DMS79 (cell line): ENCODE measurements around the gene EPB41L5.
"Not testable (repeated sequence)": the region's sequence is repeated elsewhere in the genome, so short reads cannot be mapped to it uniquely, and the experiment has no call there.

Experiments
- DNase-seq: peaks from one replicate; lab custom pipeline; 2025; lab: John Stamatoyannopoulos, UW

Gene EPB41L5

DNA sequence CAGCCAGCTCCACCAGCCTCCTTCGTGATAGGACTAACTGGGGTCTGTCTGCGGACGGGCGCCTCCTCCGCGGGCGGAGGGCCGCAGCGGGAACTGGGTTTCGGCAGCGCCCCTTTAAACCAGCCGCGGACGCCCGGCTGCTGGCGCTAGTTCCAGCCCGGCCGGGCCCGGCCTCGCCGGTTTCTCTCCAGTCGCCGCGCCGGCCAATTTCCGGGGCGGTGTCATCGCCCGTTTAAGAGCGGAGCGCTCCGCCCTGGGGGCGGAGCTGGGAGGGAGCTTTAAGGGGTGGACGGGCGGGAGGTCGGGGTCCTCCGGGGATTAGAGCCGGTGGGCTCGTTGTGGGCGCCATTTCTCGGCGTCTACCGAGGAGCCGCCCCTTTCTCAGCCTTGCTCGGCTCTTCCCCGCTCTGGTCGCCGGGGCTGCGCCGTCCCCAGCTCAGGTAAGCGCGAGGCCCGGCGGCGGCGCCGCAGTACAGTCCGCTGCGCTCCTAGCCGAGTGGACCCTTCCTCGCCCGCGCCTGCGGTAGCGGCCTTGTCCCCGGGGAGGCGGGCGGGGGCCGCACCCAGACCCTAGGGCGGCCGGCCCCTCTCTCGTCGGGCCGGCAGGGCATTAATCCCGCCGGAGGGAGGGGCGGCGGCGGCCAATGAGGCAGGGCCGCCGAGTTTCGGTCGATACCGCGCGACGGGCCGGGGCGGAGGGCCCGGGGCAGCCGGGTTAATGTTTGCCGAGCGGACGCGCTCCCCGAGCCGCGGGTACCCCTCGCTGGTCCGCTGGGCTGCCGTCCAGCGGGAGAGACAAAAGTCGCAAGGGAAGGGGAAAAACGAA, at the start of gene EPB41L5:
TSS of gene EPB41L5 (plus strand) at position 307 of the 826 bp plus-strand sequence. CDS start 6,008 bp downstream, outside the sequence.
- peak; percentile 94 for DNase-seq

DNA sequence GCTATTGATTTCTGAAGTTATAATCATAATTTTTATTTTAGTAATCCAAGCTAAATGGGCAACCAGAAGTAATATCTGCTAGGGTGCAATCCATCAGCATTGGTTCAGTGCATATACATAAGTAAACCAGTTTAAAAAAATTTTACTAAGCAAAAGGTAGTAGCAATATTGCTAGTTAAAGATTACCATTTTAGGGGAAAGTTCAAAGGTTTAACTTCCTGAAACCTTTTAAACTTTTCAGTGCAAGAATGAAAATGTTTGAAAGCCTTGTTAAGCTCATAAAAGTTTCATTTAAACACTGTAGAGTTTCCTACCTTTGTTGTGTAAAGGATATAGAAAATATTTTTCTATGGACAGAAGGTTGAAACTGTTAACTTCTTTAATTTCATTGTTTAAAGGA, 31.0 kb upstream of the EPB41L5 start:
- no peak for DNase-seq

DNA sequence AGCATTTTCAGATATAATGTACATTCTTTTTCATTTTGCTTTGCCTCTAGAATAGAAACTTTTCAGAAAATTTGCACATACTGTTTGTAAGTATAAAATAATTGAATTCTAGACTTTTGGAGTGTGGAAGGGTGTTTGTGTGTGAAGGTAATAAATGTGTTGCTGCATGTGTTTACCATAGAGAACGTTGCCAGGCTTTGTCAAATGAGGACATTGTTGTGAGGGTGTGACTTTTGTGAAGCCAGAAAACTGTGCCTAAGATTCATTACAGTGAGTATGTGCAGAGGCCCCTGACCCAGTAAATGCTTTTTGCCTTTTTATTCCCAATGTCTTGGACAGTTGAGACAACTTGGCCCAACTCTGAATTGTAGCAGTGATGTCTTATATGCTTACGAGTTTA, 30.4 kb upstream of the EPB41L5 start:
- no peak for DNase-seq

DNA sequence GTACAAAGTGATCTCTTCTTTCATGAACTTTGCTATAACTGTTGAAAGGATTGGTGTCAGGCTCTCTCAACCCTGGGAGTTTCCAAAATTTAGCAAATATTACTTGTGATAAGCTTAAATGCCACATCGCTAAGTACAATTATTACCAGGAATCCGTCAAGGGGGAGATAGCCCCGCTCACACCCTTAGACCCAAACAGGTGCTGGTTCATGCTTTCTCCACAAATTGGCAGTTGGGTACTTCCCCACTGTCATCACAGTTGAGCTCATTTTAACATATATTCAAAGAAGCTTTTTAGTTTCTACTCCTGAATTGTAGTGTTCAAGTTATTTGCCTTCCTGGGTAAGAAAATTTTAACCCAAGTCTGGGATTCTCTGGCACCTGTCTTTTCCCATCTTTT, 29.8 kb upstream of the EPB41L5 start:
- DNase-seq: no peak

DNA sequence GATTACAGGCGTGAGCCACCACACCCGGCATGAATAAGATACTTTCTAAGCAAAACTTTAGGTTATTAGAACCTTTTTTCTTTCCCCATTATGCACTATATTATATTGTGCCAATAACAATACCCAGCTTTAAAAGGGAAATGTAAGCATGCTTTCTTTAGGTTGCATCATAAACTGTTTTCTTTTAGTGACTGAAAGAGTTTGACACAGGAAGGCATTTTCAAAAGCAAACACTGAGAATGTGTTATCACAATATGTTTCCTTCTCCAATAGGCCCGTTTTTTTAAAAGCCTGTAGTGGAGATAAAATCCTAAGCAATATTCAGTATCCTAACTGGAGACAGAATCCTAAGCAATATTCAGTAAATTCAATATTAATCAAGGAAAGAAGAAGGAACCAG, 16.7 kb upstream of the EPB41L5 start:
- no peak for DNase-seq

DNA sequence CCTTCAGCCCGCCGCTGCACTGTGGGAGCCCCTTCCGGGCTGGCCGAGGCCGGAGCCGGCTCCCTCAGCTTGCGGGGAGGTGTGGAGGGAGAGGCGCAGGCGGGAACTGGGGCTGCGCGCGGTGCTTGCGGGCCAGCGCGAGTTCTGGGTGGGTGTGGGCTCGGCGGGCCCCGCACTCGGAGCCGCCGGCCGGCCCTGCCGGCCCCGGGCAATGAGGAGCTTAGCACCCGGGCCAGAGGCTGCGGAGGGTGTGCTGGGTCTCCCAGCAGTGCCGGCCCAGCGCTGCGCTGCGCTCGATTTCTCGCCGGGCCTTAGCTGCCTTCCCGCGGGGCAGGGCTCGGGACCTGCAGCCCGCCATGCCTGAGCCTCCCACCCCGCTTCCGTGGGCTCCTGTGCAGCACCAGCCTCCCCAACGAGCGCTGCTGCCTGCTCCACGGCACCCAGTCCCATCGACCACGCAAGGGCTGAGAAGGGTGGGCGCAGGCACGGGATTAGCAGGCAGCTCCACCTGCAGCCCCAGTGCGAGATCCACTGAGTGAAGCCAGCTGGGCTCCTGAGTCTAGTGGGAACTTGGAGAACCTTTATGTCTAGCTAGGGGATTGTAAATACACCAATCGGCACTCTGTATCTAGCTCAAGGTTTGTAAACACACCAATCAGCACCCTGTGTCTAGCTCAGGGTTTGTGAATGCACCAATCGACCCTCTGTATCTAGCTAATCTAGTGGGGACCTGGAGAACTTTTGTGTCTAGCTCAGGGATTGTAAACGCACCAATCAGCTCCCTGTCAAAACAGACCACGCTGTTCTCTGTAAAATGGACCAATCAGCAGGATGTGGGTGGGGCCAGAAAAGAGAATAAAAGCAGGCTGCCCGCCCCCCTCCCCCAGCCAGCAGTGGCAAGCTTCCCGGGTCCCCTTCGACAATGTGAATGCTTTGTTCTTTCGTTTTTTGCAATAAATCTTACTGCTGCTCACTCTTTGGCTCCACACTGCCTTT, 15.7 kb upstream of the EPB41L5 start:
- DNase-seq: not testable (repeated sequence)

DNA sequence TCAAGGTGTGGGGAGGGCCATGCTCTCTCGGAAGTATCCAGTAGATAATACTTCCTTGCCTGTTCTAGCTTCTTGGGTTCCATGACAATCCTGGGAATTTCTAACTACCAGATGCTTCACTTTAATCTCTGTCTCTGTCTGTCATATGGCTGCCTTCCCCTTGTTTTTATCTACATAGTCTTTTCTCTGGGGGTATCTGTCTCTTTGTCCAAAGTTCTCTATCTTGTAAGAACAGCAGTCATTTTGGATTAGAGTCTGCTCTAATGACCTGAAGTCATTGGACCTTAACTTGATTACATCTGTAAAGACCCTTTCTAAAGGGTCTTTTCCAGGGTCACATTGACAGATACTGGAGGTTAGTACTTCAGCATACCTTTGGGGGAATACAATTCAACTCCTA, 11.4 kb upstream of the EPB41L5 start:
- DNase-seq: no peak

DNA sequence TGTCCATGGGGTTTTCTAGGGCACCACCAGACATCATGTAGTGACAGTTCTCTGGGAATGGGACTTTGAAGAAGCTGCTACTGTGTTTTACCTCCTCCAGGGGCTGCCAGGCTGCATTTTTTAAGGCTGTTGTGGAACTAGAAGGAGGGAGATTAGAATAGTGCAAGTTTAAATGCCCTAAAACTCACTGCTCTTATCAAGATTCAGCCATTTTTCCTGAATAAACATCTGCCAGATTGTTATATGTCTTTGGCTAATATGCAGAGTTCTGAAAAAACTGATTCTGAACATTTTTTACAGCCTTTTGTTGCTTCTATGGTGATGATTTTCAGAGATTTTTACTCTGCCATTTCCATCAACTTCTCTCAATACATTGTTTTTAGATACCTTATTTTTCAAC, 8.6 kb upstream of the EPB41L5 start:
- no peak for DNase-seq

DNA sequence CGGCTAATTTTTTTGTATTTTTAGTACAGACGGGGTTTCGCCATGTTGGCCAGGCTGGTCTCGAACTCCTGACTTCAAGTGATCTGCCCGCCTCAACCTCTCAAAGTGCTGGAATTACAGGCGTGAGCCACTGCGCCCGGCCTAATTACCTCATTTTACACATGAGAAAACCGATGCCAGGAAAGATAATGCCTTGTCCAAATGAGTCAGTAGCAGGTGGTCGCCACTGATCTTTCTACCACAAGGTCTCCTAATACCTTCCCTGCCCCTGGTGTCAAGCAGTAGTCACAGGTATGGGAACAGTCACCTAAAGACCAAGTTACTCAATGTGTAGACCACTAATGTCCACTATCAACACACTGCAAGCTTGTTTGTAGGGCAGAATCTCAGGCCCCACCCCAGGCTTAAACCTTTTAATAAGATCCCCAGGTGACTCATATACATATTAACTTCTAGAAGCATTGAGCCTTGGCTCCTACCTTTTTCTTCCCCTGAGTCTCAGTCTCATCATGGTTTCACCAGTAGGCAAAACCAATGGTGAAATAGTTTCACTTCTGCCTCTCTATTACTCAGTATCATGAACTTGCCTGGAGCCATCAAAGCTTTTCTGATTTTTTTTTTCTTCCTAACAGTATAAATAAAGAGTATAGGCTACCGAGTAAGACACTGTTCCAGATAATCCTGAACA, 6.9 kb upstream of the EPB41L5 start:
- DNase-seq: no peak

DNA sequence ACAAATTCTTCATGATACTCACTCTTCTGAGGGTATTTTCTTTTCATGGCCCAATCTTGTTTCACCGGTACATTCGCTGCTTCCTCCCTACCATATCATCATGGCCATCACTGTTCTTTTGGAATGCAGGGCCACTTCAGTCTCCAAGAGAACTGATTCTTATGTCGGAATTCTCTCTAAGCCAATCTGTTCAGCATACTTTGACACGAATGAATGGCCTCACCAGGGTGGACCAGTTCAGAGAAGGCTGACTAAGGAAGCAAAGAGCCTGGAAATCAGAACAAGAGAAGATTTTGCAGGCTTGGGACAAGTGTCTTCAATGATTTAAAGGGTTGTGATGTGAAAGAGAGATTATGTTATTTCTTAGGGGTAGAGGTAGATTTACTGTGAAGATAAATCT, 5.0 kb upstream of the EPB41L5 start:
- DNase-seq: no peak

DNA sequence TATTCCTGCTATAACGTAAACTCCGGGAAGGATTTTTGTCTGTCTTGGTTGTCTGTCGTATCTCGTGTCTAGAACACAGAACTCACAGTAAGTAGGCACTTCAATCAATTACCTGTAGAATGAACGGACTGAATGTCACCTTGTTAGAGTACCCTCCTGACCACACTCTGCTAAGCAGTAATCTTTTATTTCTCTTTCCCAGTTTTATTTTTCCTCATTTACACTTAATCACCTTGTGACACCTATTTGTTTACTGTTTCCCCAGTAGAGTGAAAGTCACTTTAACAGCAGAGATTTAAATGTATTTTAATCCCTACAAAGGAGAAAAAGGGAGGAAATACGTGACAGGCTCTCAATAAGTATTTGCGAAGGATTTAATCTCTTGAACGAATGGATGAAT, 514 bp upstream of the EPB41L5 start:
- peak; percentile 46 for DNase-seq

DNA sequence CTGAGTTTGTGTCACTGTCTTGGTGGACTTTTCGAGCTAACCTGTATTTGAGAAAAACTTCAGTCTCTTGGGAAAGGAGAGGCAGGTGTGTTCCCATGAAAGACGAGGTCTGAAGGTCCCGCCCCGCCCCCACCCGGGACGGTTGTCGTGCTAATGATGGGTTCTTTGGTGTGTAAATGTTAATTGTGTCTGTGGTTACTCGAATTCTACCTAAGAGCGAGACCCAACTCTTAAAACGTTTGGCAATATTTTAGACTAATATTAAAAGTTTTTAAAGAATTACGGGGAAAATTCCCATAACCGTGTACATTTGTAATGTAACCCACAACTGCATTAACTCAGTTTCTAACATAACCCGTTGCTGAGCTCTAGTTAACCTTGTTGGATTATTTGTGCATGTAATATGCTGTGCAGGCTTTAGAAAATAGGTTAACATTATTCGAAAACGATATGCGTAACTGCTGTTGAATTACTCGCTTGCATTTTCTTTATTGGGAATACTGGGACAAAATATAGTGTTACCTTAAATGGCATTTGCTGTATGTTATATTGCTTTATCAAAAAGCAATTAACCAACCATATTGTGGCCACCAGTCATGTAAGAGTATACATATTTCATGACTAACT, 833 bp downstream of the EPB41L5 start:
- peak; percentile 19 for DNase-seq

DNA sequence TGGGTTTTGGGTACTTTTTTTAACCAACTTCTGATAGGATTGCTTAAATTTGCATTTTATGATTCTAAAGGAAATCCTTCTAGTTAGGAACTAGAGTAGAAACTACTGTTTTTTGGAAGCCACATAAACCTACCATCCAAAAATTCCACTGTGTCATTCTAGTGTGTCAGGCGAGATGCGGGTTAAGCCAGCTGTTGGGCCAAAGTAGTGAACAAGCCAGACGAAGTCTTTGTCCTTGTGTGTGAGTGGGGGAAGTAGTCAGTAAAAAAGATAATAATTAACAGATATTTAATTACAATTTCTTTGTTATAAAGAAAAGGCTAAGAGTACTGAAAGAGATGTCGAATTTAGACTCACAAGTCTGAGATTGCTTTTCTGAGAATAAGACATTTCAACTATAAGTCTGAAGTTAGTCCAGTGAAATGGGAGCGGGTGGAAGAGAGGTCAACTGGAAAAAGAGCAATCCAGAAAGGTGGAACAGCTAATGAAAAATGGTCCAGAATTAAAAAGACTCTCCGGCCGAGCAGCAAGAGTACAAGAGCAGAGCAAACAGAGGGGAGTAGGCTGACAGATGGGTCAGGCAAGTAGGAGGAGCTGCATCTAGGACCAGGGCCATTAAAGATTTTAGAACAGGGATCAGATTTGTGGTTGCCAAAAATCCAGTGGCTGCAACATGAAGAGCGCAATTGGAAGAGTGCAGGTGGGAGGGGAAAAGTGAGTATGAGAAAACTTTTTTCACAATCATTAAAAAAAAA, 1.5 kb downstream of the EPB41L5 start:
- DNase-seq: peak; percentile 4

DNA sequence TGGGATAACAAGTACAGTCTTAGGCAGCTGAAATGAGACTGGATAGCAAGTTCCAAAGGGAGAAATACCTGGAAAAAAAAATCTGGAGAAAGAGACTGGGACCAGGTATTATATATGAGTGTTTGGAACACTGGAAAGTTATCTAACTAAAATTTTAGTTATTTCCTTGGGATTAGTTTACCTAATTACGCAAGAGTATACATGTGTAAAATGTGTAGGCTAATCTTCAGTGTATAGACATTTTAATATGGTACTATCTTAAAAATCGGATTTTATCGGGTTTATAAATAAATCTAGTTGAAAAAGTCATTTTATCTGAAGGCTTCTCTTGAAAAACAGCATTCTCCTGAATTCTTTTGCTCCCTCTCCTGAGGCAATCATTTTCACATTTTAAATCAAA, 3.9 kb downstream of the EPB41L5 start:
- no peak for DNase-seq

DNA sequence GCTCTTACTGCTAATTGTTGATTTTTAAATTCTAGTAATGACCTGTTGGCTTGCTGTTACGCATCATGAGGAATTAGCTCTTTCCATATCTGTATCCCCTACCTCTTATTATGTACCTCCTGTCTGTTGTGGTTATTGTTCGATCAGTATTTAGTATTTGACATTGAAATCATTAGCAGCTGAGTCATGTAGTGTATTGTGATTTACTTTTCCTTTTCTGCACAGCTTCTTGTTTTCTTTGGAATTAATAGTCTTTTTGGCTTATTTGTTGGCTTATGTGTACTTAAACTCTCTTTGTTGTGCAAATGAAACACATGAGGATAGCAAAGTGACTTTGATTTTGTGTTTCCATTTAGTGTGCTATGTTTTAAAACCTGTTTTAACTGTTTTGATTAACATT, 4.3 kb downstream of the EPB41L5 start:
- DNase-seq: no peak

DNA sequence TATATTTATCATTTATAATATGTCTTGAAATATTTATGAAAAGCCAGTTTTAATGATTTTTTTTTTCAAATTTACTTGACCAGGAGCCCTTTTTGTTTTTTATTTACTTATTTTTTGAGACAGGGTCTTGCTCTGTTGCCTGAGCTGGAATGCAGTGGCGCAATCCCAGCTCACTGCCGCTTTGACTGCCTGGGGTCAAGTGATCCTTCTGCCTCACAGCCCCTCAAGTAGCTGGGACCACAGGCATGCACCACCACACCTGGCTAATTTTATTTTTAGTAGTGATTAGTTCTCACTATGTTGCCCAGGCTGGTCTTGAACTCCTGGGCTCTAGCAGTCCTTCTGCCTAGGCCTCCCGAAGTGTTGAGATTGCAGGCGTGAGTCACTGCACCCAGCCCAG, 5.7 kb downstream of the EPB41L5 start:
- DNase-seq: peak; percentile 6

DNA sequence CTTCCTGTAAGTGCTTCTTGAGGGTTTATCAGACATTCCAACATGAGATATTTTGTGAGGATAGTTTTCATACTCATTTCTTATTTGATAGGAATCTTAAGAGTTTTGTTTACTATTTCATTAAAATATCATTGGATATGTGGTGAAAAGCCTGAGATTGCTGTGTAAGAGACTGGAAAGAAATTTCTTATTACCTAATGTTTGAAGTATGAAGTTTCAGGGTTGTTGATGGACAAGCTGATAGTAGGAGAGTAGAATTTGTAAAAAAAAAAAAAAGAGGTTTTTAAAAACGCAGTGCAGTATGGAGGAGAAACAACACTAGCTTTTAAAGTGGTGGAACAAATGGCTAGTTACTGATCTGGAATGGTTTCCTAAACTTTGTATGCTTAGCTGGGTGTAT, 7.7 kb downstream of the EPB41L5 start:
- DNase-seq: no peak

DNA sequence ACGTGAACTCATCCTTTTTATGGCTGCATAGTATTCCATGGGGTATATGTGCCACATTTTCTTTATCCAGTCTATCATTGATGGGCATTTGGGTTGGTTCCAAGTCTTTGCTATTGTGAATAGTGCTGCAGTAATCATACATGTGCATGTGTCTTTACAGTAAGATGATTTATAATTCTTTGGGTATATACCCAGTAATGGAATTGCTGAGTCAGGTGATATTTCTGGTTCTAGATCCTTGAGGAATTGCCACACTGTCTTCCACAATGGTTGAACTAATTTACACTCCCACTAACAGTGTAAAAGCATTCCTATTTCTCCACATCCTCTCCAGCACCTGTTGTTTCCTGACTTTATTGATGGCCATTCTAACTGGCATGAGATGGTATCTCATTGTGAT, 9.6 kb downstream of the EPB41L5 start:
- not testable (repeated sequence) for DNase-seq

DNA sequence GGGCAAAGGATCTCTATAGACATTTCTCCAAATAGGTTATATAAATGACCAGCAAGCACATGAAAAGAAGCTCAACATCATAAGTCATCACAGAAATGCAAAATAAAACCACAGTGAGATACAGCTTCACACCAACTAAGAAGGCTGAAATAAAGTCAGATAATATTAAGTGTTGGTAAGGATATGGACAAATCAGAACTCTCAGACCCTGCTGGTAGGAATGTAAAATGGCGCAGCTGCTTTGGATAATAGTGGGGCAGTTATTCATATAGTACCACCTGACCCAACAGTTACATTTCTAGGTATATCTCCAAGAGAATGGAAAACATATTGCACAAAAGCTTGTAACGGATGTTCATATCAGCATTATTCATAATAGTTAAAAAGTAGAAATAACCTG, 14.0 kb downstream of the EPB41L5 start:
- no peak for DNase-seq

DNA sequence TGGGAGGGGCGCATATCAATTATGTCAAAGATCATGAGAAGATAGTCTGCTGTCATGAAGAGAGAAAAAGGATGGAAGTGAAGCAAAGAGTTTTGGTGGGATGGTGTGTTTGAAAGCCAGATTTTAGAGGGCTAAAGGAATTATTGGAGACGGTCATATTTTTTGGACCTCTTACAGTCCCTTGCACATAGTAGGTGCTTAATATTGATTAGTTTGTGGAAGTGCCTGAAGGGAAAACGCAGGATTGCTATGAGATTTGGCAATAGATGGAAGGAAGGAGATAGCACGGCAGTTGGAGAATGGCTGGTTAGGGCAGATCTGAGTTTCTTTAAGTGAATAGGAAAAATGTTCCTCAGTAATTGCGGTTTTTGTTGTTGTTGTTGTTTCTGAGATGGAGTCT, 15.9 kb downstream of the EPB41L5 start:
- no peak for DNase-seq
